HG02678 (cell line): Measurements from ENCODE around the gene EHD1.

Source experiments
- ATAC-seq: cut with Tn5 transposase; IDR thresholded peaks from one replicate; pipeline ENCODE4 v1.9.1; 2021; ENCODE audit warnings: mild to moderate bottlenecking, moderate library complexity; ENCODE audit not compliant: unreplicated experiment

Gene EHD1

DNA sequence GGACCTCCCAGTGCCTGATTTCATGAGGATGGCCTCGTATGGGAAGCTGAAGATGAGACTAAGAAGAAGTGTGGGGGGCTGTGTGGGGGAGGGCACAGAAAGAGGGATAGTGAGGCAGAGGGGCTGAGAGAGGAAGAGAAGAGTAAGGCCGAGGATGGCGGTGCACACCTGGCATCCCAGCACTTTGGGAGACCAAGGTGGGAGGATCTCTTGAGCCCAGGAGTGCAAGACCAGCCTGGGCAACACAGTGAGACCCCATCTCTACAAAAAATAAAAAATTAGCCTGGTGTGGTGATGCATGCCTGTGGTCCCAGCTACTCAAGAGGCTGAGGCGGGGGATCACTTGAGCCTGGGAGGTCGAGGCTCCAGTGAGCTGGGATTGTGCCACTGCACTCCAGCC lies 13.5 kb upstream of the EHD1 start:
- no peak for ATAC-seq

DNA sequence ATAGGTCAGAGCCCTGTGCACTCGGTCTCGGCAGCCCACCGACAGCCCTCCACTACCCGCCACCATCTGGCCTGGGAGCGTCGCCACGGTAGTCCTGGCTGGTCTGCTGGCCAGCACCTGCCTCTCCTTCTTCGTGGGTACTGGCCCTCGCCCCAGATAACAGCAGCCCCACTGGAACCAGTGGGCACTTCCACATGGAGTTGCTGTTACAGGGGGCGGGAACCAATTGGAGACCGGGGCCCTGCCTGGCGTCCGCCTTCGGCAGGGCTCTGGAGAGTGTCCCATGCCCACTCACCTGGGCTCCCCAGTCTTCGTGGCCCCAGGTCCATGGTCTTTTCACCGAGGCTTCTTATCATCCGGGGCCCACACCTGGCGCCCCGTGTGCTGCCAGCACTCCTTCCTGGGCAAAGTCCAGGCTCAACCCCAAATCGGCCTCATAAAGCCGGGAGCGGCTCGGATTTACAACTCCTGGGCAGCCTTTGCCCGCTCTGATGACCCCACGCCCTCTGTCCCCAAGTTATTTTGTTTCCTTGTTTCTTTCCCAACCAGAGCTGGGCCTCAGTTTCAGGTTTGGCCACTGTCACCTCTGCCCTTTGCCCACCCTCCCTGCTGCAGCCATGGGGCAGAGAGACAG lies 12.9 kb upstream of the EHD1 start:
- ATAC-seq, result no peak

DNA sequence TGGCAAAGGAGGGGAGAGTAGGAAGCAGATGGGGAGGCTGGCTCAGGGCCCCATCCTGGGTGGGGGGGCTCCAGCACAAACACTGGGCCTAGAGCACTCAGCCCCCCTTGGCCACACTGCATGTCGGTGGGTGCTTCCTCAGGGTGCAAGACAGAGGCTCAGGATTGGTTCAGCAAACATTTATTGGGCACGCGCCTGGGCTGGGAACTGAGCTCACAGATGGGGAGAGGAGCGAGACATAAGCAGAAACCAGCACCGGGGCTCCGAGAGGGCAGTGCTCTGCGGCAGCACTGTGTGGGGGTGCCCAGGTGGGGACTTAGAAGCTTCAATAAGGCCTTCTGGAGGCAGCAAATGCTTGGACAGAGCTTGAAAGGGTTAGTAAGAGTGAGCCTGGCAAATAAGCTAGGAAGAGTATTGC lies 12.1 kb upstream of the EHD1 start:
- no peak for ATAC-seq

DNA sequence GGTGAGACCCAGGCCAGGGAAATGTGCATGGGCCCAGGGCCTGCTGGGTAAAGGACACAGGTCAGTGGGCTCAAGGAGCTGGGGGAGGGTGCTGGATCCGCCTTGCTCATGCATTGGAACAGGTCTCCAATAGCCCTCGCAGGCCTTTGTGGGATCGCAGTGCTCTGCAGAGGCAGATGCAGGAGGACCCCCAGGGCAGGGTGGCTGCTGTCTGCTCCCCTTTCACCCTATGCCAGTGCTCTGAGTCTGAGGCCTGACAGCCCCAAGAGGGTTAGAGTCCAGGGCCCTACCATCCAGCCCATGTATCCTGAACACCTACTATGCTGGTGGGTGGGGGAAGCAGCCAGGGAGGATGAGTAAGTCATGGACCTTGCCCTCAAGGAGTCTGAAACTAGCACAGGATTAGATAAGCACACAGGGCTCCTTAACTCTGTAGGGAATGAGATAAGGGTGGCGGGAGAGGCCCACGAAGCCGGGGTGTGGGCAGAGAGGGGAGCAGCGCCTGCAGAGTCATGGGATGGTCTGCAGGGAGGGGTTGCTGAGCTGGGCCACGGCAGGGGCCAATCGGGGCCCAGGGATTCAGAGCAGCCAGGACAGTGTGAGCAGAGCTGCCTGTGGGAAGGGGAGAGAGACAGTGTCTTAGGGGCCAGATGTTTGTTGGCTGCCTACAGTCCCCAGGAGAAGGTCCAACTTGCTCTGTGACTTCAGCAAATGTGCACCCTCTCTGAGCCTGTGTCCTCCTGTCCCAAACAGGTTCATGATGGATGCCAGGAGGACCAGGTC lies 10.5 kb upstream of the EHD1 start:
- ATAC-seq, result no peak

DNA sequence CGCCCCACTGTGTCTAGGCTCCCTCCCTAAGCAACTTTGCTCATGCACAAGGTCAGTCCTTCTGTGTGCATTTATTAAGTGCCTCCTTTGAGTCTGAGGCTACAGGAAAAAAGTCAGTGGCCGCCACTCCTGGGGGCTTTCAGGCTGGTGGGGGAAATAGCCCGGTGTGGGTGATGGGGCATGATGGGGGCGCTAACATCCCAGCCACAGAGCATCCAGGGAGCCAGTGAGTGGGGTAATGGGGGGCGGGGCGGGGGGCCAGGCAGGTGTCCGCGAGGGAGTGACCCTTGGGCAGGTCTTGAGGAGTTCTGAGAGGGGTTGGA lies 9.9 kb upstream of the EHD1 start:
- ATAC-seq, result no peak

GRCh38 chr11:64887757-64888405 lies 9.5 kb upstream of the EHD1 start:
- ATAC-seq, result peak; percentile 85

DNA sequence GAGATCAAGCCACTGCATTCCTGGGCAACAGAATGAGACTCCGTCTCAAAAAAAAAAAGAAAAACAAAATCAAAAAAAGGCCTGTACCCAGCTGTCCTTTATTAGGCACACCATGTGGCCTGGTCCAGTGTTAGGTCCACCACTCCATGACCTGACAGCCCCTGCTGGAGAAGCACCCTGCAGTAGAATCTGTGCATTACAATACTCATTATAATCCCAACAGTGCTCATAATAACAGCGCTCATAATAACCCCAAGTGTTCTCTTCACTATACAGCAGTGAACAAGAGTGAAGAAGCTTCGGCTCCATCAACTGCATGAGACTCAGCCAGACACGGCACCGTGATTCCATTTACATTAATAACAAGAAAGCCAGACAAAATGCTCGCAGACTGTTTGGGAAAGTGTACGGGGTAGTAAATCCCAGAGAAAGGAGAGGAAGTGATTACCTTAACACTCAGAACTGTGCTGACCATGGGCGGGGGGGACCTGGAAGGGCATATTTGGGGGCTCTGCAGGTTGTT lies 8.9 kb upstream of the EHD1 start:
- ATAC-seq, result no peak

GRCh38 chr11:64885367-64886286 lies 7.2 kb upstream of the EHD1 start:
- ATAC-seq, result no peak

GRCh38 chr11:64884019-64884418 lies 5.6 kb upstream of the EHD1 start:
- no peak for ATAC-seq

GRCh38 chr11:64883575-64883974 lies 5.2 kb upstream of the EHD1 start:
- no peak for ATAC-seq

DNA sequence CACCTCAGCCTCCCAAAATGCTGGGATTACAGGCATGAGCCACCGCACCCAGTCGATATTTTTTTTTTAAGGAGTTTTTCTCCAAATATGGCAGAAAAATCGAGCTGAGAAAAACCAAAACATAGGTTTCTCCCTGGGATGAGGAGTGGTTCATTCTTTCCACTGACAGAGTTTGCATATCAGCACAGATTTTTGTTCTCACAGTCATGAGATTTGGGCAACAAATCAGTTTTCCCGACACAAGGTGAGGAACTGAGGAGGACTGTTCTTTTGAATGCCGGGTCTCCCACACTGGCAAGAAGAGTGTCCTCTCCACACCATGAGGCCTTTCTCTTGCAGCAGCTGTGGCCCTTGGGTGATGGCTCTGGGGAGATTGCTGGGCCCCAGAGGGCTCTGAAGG lies 3.8 kb upstream of the EHD1 start:
- no peak for ATAC-seq

DNA sequence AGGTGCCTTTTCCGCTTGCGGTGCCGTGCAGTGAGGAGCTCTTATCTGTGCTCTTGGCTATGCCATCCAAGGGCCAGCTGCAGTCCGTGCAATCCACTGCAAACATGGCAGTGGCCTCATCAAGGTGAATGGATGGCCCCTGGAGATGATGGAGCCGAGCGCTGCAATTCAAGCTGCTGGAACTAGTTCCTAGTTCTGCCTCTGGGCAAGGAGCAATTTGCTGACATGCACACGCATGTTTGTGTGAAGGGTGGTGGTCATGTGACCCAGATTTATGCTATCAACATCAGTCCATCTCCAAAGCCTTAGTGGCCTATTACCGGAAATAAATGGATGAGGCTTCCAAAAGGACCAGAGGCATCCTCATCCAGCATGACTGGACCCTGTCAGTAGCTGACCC lies 3.1 kb upstream of the EHD1 start:
- ATAC-seq, result no peak

GRCh38 chr11:64880240-64881001 lies 2.0 kb upstream of the EHD1 start:
- no peak for ATAC-seq

DNA sequence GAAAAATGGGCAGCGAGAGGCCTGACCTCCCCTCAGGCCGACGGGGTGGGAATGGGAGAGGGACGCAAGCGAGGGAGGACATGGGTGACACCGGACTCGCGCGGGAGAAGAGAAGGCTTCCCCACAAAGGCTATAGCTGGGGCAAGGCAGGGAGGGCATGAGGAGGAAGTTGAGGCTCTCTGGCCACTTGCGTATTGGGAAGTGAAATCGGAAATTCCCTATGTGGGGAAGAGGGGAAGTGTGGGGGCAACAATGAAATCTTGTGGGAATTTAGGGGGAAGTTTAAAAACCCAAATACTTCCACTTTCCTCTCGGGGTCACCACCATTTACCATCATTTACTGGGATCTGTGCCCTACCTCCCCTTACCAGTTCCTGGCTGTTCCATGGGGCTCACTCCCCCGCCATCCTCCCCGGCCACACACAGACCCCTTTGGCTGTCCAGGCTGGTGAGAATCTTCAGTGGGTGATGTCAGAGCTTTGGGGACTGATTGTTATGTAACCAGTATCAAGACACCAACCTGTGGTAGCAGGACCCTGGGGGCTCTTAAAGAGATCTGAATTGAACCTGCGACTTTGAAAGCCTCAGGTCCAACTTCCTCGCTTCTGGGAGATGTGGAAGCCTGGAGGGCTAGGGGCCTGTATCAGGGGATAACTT lies 951 bp upstream of the EHD1 start:
- ATAC-seq, result no peak

DNA sequence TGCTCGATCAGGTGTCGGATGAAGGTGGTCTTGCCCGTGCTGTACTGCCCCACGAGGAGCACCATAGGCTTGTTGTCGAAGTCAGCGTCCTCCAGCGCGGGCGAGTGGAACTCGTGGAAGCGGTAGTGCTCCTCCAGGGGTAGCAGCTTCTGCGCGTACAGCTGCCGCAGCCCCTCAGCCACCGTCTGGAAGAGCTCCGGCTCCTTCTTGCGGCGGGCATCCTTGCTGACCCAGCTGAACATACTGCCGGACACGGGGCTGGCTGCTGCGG lies 263 bp downstream of the EHD1 start:
- no peak for ATAC-seq

- no peak for ATAC-seq
Observed at GRCh38 chr11:64877390-64878222, 815 bp downstream of the EHD1 start.

DNA sequence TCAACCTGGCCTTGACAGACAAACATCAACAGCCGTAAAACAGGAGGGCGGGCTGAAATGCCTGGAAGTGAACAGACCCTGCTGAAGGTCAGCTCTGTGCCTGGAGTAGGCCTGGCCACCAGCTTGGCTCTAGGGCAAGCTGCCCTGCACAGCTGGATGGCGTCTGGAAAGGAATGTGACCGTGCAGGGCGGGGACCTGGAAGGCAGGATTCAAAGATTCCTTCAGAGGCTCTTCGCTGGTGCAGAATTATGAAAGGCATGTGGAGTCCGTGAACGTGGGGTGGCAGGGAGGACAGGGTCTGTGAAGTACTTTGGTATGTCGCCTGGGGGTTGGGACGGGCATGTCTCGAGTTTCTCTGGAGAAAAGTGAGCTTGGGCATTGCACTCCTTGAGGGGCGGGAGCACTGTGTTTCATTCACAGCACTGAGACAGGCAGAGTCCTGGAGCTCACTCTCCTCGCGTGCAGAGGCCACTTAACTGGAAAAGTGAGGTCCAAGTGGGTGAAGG lies 1.5 kb downstream of the EHD1 start:
- no peak for ATAC-seq

DNA sequence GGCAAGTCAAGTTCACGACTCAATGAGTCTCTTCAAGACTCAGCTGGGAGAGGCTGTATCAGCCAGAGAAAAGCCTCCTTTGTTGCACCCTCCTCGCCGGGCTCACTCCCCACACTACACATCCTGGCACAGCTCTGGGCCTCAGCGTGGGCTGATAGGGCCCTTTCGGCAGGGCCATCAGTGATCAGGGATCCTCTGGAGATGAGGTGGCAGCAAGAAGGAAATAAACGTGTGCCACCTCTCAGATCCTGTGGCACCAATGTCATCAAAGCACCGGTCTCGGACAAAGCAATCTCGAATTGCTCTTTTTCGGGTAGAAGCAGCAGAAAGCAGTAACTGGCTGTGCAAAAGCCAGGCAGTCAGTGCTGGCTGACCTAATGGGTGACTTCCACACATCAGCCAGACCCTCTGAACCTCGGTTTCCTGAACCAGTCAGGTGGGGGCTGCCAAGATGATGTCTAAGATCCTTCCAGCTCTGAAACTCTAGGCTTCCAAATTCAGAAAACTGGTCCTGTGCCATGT lies 2.1 kb downstream of the EHD1 start:
- ATAC-seq, result no peak
